Keratinocyte (primary cell): Measurements from ENCODE around the gene MSI2. TPM values are rescaled to one million over a fixed set of nuclear protein-coding genes. Genes with fewer than 3 reads are reported as not detected.

ENCODE experiments used
- DNase-seq: peaks from one replicate; pipeline ENCODE4 v3.0.0-alpha.2; 2011; ENCODE audit warnings: low read depth, missing footprints, low spot score
- FAIRE-seq: peaks from 2 replicates; lab custom pipeline; 2011; peaks lifted over from hg19 to GRCh38; lab: Jason Lieb, UNC
- H2AFZ ChIP-seq: 2 replicates; pipeline ENCODE4 v1.6.0; 2012; ENCODE audit warnings: low read length, control low read depth, inconsistent platforms; ENCODE audit not compliant: control insufficient read depth
- H3K27ac ChIP-seq: 2 replicates; pipeline ENCODE4 v1.5.1; 2011; ENCODE audit warnings: low read length; ENCODE audit not compliant: control insufficient read depth, insufficient read depth
- H3K27me3 ChIP-seq: 3 replicates; pipeline ENCODE4 v1.6.0; 2011; ENCODE audit warnings: low read length; ENCODE audit not compliant: control insufficient read depth, insufficient read depth; ENCODE audit errors: extremely low read depth
- H3K36me3 ChIP-seq, 2 experiments: 2 replicates in 1 of 2; 3 replicates in 1 of 2; pipeline ENCODE4 v1.5.1; 2011; ENCODE audit warnings: low read length in 2 of 2, mild to moderate bottlenecking in 1 of 2; ENCODE audit not compliant: control insufficient read depth in 2 of 2, insufficient read depth in 2 of 2; ENCODE audit errors: extremely low read depth in 1 of 2
- H3K4me1 ChIP-seq: 3 replicates; pipeline ENCODE4 v1.5.1; 2011; ENCODE audit warnings: low read length; ENCODE audit not compliant: control insufficient read depth, insufficient read depth; ENCODE audit errors: extremely low read depth
- H3K4me2 ChIP-seq: 3 replicates; pipeline ENCODE4 v1.6.0; 2011; ENCODE audit warnings: low read depth, low read length; ENCODE audit not compliant: control insufficient read depth, insufficient read depth; ENCODE audit errors: extremely low read depth
- H3K4me3 ChIP-seq, 3 experiments: fragments of 200-600 bp in 1 of 3; sonication (generic) in 1 of 3; 2 replicates in 2 of 3; 3 replicates in 1 of 3; pipeline ENCODE4 v1.5.1; 2011 to 2016; ENCODE audit warnings: low read length in 3 of 3, mild to moderate bottlenecking in 3 of 3, control low read depth in 2 of 3, inconsistent platforms in 1 of 3, low read depth in 1 of 3, mixed read lengths in 1 of 3, mixed run types in 1 of 3, moderate library complexity in 1 of 3; ENCODE audit not compliant: control insufficient read depth in 2 of 3, insufficient read depth in 2 of 3; ENCODE audit errors: extremely low read depth in 1 of 3
- H3K79me2 ChIP-seq: 2 replicates; pipeline ENCODE4 v1.6.0; 2012; ENCODE audit warnings: low read length; ENCODE audit not compliant: control insufficient read depth, insufficient read depth
- H3K9ac ChIP-seq: 3 replicates; pipeline ENCODE4 v1.6.0; 2011; ENCODE audit warnings: low read length; ENCODE audit not compliant: control insufficient read depth, insufficient read depth; ENCODE audit errors: extremely low read depth
- H3K9me1 ChIP-seq: 3 replicates; pipeline ENCODE4 v1.6.0; 2011; ENCODE audit warnings: low read length; ENCODE audit not compliant: control insufficient read depth, insufficient read depth; ENCODE audit errors: extremely low read depth
- H3K9me3 ChIP-seq: 2 replicates; pipeline ENCODE4 v1.5.1; 2012; ENCODE audit warnings: low read depth, low read length; ENCODE audit not compliant: control insufficient read depth
- H4K20me1 ChIP-seq: 3 replicates; pipeline ENCODE4 v1.6.0; 2011; ENCODE audit warnings: low read length; ENCODE audit not compliant: control insufficient read depth, insufficient read depth; ENCODE audit errors: extremely low read depth
- CTCF ChIP-seq, 3 experiments: IDR thresholded peaks in 1 of 3; conservative IDR thresholded peaks in 1 of 3; optimal IDR thresholded peaks in 1 of 3; 2 replicates in 2 of 3; 3 replicates in 1 of 3; pipeline versions ENCODE3 to v1.5.1; 2011; ENCODE audit warnings: low read length in 3 of 3, mild to moderate bottlenecking in 3 of 3, moderate library complexity in 2 of 3, control low read depth in 1 of 3, inconsistent platforms in 1 of 3; ENCODE audit not compliant: insufficient read depth in 2 of 3; ENCODE audit errors: extremely low read depth in 1 of 3
- EZH2 ChIP-seq: IDR thresholded peaks from one replicate; pipeline ENCODE4 v1.6.1; 2012; ENCODE audit warnings: inconsistent platforms, mild to moderate bottlenecking, low read length, moderate library complexity
- dilution Hi-C: fragments of 300-500 bp; cut with MboI; formaldehyde crosslinking; loops from one replicate; pipeline ENCODE4 v1.7.0; 2020; ENCODE audit warnings: low sequenced_read_pairs; ENCODE audit not compliant: extremely low pct_ligation_motif_present
- polyA plus RNA-seq, 5 experiments: library from polyadenylated mRNA; depleted of rRNA in 3 of 5; stranded (reverse) in 3 of 5; stranded (forward) in 1 of 5; unstranded in 1 of 5; fragments of >200 nt; gene quantifications; 1 replicate in 1 of 5; 2 replicates in 3 of 5; 3 replicates in 1 of 5; pipeline versions ENCODE4 v1.2.1 to v1.2.3, GENCODE V29; 2011 to 2012; ENCODE audit warnings: missing spikeins in 2 of 5, low read depth in 1 of 5, low replicate concordance in 1 of 5

MSI2 gene
- polyA plus RNA-seq, 1 donor (not counting 4 experiments of a cell fraction or from before 2014, with no cell fraction given): 22.3 TPM

DNA sequence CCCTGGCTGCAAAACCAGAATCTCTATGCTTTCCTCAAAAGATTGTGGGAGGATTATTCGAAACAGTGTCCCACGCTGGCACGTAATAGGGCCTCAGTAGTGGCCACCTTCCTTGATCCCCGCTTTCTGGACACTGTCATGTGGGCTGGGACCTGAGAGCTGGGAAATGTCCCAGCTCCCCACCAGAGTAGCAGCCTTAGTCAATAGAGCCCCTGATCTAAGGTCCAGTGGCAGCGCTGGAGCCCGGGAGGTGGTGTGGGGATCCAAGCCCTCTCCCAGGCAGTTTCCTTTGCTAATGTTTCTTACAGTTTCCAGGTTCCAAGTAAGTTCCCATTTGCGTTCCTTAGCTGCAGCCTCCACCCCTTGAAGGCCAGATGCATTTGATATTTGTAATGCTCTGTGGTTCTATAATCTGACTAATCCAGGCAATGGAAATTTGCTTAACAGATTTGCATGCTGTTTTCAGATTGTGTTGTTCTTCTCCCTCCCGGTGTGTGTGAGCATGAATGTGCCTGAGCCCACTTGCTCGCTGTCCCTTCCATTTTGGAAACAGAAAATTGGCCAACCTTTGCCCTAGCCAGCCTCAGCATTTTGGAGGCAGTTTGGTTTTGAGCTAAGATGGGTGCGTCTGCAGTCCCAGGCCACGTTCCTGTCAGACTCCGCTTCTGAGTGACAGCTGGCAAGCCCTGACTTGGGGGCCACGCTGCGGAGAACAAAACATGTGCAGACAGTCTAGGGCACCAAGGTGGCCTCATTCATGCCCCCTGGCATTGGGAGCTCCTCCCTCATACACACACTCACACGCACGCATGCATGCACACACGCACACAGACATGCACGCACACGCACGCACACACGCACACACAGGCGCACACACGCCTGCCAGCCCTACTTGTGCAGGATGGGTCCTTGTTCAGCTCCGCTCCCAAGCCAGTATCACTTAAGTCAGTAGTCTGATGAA, 419.4 kb downstream of the MSI2 start:
- Histone ChIP-seq H2AFZ (peak overlapping the region; percentile 12), H3K4me3 (no peak overlapping the region), H3K9me1 (no peaks in the 10 kb centered on the region), H3K36me3 (no peaks in the 10 kb centered on the region), H3K27ac (no peak overlapping the region), H4K20me1 (no peaks in the 10 kb centered on the region), H3K4me2 (no peak overlapping the region), H3K79me2 (no peaks in the 10 kb centered on the region), H3K9me3 (no peaks in the 10 kb centered on the region), H3K27me3 (no peaks in the 10 kb centered on the region), H3K4me1 (peaks cover 31% of the 10 kb centered on the region), H3K9ac (no peak overlapping the region)
- no peak for FAIRE-seq
- dilution Hi-C loops: no loop called here
- no peak for TF ChIP-seq EZH2
- TF ChIP-seq CTCF (optimal IDR thresholded peaks at IDR 0.05 in 1 of 3, IDR thresholded peaks at IDR 0.05 in 1 of 3, conservative IDR thresholded peaks at IDR 0.05 in 1 of 3; ENCODE audit: extremely low read depth in 1 of 3, insufficient read depth in 2 of 3, low read length in 3 of 3): no peak
- DNase-seq: peak; percentile 30

- Histone ChIP-seq H3K9me1 (no peaks in the 10 kb centered on the region), H3K9ac (no peak overlapping the region), H3K9me3 (no peaks in the 10 kb centered on the region), H3K79me2 (no peaks in the 10 kb centered on the region), H2AFZ (no peak overlapping the region), H3K4me1 (peaks cover 30% of the 10 kb centered on the region), H3K4me3 (no peak overlapping the region), H4K20me1 (no peaks in the 10 kb centered on the region), H3K27ac (no peak overlapping the region), H3K4me2 (no peak overlapping the region), H3K36me3 (no peaks in the 10 kb centered on the region), H3K27me3 (no peaks in the 10 kb centered on the region)
- DNase-seq (no peak), FAIRE-seq (no peak)
- no peak for TF ChIP-seq EZH2
- TF ChIP-seq CTCF (optimal IDR thresholded peaks at IDR 0.05 in 1 of 3, IDR thresholded peaks at IDR 0.05 in 1 of 3, conservative IDR thresholded peaks at IDR 0.05 in 1 of 3; ENCODE audit: extremely low read depth in 1 of 3, insufficient read depth in 2 of 3, low read length in 3 of 3): no peak
- dilution Hi-C loops: no loop called here
These were observed 420.2 kb downstream of the MSI2 start for GRCh38 chr17:57676543-57676942.
